Midbrain (tissue), 1 donor: ENCODE measurements around the gene GNG4.

Source experiments
- DNase-seq: peaks from one replicate; lab custom pipeline; 2025; lab: John Stamatoyannopoulos, UW

GNG4 gene

GRCh38 chr1:235649368-235650163 is at the start of gene GNG4:
GNG4 (minus strand) TSS chr1:235649784; CDS start chr1:235583838, 65,946 bp downstream.
- no peak for DNase-seq

DNA sequence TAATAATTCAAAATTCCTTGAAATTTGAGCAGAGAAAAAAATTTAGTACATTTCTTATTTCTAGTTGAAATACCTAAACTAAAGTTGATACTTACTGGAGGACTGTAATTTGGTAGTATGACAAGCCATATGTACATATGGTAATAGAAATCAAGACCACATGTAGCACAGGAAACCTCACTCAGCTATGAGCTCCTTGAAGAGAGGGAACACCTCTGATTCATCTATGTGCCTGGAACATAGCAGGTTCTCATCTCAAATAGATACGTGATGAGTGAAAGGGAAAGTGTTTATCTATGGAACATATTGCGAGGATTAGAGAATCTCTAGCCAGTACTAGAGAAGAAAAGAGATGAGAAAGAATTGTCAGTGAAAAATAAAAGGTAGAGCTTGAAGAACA is 47.9 kb upstream of the GNG4 start:
- DNase-seq = no peak

DNA sequence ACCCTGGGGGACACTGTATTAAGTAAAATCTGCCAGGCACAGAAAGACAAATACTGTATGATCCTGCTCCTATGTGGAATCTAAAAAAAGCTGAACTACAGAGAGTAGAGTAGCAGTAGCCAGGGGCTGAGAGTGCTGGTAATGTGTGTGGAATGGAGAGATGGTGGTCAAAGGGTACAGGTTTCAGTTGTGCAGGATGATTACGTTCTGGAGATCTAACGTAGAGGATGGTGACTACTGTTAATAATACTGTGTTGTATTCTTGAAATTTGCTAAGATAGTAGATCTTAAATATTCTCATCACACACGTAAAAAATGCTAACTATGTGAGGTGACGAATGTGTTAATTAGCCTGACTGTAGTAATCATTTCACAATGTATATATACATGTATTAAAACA is 39.8 kb upstream of the GNG4 start:
- no peak for DNase-seq

DNA sequence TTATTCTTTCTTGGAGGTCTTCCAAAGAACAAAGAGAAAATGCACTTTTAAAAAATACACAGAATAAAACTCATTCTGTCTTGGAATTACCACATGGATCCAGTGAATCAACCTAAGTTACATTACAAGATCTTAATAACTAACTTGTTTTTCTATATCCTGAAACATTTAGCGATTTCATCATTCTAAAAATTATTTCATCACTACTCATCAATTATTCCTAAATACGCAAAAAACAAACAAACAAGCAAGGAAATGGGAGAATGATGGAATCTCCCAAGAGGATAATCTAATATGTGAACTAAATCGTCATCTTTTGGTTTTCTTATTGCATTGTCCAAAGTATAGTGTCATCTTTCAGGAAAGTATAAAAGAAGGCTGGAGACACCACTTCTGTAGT is 38.5 kb upstream of the GNG4 start:
- no peak for DNase-seq

- DNase-seq = no peak
Measured at GRCh38 chr1:235683653-235684052, 34.1 kb upstream of the GNG4 start.

DNA sequence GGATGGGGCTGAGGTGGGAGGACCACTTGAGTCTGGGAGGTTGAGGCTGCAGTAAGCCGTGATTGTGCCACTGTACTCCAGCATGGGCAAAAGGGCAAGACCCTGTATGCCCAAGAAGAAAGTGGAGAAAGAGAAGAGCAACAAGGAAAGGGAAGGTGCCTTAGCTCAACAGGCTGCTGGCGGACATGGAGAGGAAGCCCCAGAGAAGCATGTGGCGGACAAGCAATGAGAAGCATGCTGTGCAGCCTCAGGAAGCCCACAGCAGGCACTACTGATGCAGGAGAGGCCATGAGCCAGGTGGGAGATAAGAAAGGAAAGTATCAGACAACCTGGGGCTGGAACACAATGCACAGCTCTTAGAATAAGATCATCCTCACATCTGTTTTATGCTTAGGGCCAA is 32.6 kb upstream of the GNG4 start:
- no peak for DNase-seq

DNA sequence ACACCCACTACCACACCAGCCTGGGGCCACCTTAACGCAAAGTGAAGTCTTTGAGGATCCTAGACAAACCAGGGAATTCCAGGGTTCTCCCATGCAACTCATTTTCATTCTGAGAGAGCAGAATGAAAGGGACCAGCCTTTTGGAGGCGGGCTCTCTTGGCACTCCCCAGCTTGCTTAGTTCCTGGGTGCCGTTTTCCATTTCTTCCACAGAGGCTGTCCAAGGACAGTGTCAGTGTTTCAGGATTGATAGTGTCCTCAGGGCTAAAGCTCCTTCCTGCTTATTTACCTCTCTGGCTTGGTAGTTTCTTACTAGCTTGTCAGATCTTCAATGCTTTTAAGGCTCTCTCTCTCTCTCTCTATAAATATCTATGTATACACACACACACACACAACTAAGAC is 30.1 kb upstream of the GNG4 start:
- DNase-seq = no peak

DNA sequence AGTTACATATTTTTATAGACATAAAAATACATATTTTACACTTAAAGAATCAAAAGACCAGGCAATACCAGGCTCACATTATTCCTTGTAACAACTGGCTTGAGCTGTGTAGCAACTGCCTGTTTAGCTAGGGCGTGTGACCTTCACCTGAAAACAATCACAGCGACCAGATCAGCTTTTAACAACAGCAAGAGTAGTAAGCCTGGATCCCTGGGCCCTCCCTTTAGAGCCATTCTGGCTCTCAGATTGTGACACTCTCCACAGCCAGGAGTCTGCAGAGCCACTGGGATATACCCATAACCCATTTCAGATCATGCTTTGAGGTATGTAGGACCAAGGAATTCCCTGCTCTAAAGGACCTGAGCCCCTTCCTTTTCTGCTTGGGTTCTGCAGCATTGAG is 29.4 kb upstream of the GNG4 start:
- no peak for DNase-seq

DNA sequence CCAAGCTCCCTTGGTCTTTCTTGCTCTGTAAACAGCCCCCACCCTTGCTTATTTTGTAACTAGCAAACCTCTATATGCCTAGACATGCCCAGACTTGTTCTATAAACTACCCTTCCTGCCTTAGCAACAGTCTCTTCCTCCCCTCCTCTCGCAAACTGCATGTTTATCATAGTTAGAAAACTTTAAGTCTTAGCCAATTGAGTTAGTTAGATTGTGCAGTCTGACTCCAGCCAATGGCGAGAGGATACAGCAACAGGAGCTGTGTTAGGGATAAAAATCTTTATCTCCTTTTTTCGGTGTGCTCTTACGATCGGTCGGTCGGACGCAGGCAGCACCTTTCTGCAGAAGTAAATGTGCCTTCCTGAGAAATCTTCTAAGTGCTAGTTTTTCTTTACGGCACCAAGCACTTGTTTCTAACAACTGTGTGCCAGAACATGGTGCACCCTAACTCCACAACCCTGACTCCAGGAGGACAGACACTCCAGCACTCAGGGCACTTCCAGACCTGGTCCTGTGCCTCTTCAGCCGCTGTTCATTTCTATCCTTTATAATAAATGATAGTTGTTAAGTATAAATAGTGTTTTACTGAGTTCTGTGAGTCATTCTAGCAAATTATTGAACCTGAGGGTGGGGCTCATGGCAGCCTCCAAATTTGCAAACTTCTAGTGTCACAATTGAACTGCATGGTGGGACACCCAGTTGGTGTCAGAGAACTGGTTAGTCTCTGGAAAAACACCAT is 25.7 kb upstream of the GNG4 start:
- DNase-seq = no peak

- no peak for DNase-seq
Measured at GRCh38 chr1:235673981-235674380, 24.4 kb upstream of the GNG4 start.

DNA sequence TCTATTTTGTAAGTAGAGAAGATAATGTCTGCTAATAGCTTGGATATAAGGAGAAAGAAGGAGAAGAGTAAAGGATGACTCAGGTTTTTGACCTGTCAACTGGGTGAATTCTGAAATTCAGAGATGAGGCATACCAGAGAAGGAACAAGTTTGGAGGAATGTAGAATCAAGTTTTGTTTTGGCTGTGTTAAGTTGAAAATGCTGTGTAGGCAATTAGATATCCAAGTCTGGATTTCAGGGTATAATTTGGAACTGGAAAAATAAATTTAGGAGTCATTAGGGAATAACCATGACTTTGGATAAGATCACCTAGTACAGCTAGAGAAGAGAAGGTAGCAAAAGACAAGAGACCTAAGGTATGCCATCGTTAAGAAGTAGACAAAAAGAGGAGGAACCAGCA is 22.4 kb upstream of the GNG4 start:
- DNase-seq = no peak

DNA sequence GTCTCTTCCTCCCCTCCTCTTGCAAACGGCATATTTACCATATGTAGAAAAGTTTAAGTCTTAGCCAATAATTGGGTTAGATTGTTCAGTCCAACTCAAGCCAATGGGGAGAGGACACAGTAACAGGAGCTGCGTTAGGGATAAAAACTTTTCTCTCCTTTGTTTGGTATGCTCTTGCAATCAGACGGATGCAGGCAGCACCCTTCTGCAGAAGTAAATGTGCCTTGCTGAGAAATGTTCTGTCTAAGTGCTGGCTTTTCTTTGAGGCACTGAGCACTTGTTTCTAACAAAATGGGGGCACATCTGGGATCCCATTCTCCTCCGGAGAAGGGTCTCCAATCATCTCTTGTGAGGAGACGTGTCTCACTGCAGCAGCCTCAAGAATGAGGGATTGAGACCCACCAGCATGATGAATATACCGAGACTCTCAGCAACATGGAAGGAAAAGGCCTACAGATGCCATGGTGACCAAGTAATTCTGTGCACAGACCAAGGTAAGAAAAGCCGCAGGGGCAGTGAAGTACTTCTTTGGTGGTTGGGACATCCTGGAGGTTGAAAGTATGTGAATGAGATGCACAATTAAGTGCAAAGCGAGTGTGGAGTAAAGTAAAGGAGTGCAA is 20.7 kb upstream of the GNG4 start:
- DNase-seq = no peak

- no peak for DNase-seq
Measured at GRCh38 chr1:235669277-235669676, 19.7 kb upstream of the GNG4 start.

DNA sequence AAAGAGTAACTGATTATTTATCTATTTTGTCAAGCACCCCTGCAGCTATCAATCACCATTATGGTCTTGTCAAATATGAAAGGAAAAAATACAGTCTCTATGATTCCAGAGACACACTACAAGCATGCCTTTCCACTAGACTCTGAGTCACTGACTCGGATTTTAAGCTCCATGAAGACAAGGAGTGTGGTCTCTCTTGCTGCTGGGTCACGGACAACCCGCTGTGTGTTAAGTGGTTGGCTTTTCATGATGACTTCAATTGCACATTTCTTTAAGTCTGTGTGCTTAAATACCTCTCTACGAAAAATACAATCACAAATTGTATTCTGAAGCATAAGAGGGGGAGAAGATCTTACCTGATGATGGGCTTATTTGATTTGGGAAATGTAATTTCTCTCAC is 14.0 kb upstream of the GNG4 start:
- DNase-seq = no peak

DNA sequence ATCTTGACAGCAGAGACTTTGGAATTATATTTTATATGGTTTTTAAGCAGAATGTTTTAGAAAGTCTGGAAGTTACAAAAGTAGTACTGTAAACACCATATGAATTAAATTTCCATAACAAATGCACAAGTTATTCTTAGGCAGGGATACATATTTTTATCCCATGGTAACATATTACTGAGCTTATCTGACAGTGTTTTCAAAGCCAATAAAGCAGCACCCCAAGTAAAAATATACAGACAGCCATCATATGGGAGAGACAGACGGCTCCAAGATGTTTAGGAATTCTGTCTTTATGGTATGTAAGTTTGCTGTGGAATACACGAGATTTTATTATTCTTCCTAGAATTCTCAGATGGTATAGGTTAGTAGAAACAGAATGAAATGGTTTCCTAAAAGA is 12.0 kb upstream of the GNG4 start:
- DNase-seq = no peak

DNA sequence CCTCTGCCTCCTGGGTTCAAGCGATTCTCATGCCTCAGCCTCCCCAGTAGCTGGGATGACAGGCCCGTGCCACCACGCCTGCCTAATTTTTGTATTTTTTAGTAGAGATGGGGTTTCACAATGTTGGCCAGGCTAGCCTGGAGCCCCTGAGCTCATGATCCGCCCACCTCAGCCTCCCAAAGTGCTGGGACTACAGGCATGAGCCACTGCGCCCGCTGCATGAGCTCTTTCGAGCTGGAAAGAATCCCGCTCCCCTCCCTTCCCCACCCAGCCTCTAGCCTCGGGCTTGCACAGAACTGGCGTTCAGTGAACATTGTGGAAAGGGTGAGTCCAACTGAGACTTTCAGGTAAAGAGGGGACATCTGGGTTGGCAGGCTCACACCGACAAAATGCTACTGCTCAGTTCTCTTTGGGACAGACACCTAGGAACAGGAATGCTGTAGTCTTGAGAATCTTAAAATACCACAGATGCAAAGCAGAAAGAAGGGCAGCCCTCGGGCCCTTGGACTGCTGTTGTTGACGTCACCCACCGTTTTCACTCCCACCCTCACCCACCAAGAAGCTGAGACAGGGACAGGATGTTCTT is 9.7 kb upstream of the GNG4 start:
- DNase-seq = no peak

- no peak for DNase-seq
Measured at GRCh38 chr1:235657747-235658526, 8.4 kb upstream of the GNG4 start.

DNA sequence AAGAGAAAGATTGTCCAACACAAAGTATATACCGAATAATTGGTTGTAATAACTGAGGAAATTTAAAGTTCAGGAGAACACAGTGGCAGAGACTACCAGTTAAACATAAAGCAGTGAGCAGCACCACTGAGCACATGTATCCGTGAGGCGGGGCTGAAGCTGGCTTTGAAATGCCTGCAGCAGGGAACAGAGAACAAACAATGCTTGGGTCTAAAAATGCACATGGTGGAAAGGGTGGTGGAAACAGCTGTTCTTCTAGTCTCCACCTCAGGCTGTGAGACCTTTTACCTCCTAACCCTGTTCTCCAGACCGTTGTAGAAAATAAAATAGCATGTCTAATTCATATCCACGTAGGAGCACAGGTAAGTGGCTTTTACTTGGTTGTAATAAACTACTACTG is 7.7 kb upstream of the GNG4 start:
- no peak for DNase-seq

DNA sequence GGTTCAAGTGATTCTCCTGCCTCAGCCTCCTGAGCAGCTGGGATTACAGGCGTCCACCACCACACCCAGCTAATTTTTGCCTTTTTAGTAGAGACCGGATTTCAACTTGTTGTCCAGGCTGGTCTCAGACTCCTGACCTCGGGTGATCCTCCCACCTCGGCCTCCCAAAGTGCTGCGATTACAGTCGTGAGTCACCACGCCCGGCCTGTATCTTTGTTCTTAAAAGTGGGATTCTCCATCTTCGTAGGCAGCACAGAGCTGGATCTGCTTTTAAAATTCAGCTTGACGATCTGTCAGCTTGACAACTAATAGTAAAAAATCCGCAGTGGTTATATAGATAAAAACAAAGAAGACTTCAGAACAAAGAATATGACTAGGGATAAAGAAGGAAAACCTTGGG is 2.8 kb upstream of the GNG4 start:
- DNase-seq = no peak

GRCh38 chr1:235651170-235651806 is 1.7 kb upstream of the GNG4 start:
- no peak for DNase-seq

DNA sequence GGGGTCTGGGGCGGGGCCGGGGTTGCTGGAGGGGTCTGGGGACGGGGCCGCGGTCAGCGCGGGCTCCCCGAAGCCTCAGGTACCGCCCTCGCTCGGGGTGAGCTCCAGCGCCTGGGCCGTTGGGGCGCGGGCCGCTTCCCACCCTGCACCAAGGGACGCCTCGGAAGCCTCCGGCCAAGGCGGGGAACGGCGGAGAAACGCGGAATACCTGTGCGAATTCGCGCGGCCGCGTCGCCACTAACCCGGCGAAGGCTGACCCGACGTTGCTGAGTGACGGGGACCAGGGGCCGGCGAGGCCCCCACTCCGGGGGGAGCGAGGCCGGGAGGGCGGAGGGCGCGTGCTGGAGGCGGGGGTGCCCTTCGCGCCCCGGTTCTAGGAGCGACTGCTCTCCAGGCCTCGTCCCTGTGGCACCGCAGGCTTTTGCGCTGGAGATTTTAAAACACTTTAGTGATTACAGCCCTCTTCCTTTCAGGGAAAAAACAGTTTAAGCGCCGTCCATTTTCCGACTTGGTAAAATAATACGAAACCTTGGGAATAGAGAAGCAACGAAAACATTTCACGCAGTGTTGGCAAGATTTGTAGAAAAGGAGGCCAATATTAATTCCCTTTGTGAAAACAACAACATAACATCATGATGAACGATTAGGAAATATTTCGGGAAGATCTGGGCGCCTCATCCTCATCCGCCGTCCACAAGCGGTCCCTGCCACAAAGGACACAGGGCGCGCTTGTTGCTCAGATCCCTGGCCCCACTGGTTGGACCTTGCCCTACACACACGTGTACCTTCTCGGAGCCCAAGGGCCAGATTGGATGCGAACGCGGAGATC is 971 bp upstream of the GNG4 start:
- no peak for DNase-seq
